ENCODE measurements around the gene VAMP3. TPM values are rescaled to one million over a fixed set of nuclear protein-coding genes. Genes with fewer than 3 reads are reported as not detected.

VAMP3 gene
- total and polyA plus RNA-seq, 4 donors = 17.4 to 38.4 (median 25.9) TPM

DNA sequence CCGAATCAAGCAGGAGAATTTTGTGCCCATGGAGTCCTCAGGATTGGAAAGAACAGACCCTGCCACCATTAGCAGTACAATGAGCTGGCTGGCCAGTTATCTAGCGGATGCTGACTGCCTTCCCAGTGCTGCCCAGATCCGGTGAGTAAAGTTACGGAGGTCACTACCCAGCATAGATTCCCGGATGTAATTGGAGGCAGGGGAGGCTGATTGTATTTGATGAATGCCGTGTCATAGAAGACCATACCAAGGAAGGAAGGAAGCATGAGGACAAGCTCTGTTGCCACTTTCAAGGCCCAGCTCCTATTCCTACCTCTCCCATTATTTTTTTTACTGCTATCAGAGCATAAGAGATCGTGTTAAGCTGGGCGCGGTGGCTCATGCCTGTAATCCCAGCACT lies 26.2 kb upstream of the VAMP3 start:
- H3K36me3 ChIP-seq (ENCODE audit: control insufficient read depth in 4 of 4, insufficient read depth in 3 of 4, low read depth in 1 of 4, low read length in 3 of 4) = no peaks in the 10 kb centered on the region
- H3K9ac ChIP-seq (ENCODE audit: low read depth in 1 of 2, low read length in 2 of 2) = no peak overlapping the region
- 88% methylated on average over 9 of the region's 9 CpGs for WGBS
- DNase-seq (ENCODE audit: low spot score) = no peak
- no peaks in the 10 kb centered on the region for H3K4me1 ChIP-seq (ENCODE audit: control insufficient read depth in 4 of 4, insufficient read depth in 4 of 4, low read length in 3 of 4)
- H3K27me3 ChIP-seq (ENCODE audit: control insufficient read depth in 4 of 4, insufficient read depth in 4 of 4, low read length in 3 of 4) = no peaks in the 10 kb centered on the region
- no peaks in the 10 kb centered on the region for H3K9me3 ChIP-seq (ENCODE audit: control insufficient read depth in 4 of 4, low read length in 3 of 4)
- H3K27ac ChIP-seq (ENCODE audit: low read depth in 1 of 2, low read length in 2 of 2) = no peak overlapping the region
- no peak overlapping the region for H3K4me3 ChIP-seq (ENCODE audit: low read depth in 1 of 3, low read length in 3 of 3)
- TF ChIP-seq NR2F2 (IDR thresholded peaks at IDR 0.05) (peak; percentile 50), CTCF (IDR thresholded peaks at IDR 0.05; ENCODE audit: low read depth, low read length, missing input control) (no peak), JUND (IDR thresholded peaks at IDR 0.05) (no peak), MAX (IDR thresholded peaks at IDR 0.05) (no peak), RAD21 (IDR thresholded peaks at IDR 0.05) (no peak), SP1 (IDR thresholded peaks at IDR 0.05) (no peak)

GRCh38 chr1:7745783-7746182 lies 25.3 kb upstream of the VAMP3 start:
- 91% methylated on average over 10 of the region's 10 CpGs for WGBS
- H3K36me3 ChIP-seq (ENCODE audit: control insufficient read depth in 4 of 4, insufficient read depth in 3 of 4, low read depth in 1 of 4, low read length in 3 of 4) = no peaks in the 10 kb centered on the region
- H3K27ac ChIP-seq (ENCODE audit: low read depth in 1 of 2, low read length in 2 of 2) = no peak overlapping the region
- no peaks in the 10 kb centered on the region for H3K9me3 ChIP-seq (ENCODE audit: control insufficient read depth in 4 of 4, low read length in 3 of 4)
- no peak overlapping the region for H3K9ac ChIP-seq (ENCODE audit: low read depth in 1 of 2, low read length in 2 of 2)
- H3K4me1 ChIP-seq (ENCODE audit: control insufficient read depth in 4 of 4, insufficient read depth in 4 of 4, low read length in 3 of 4) = no peaks in the 10 kb centered on the region
- no peaks in the 10 kb centered on the region for H3K27me3 ChIP-seq (ENCODE audit: control insufficient read depth in 4 of 4, insufficient read depth in 4 of 4, low read length in 3 of 4)
- no peak for DNase-seq (ENCODE audit: low spot score)
- TF ChIP-seq TAF1 (conservative IDR thresholded peaks at IDR 0.05) (no peak), HNF4A (conservative IDR thresholded peaks at IDR 0.05) (no peak), RAD21 (IDR thresholded peaks at IDR 0.05) (no peak), CTCF (IDR thresholded peaks at IDR 0.05; ENCODE audit: low read depth, low read length, missing input control) (no peak), SP1 (IDR thresholded peaks at IDR 0.05) (no peak), FOXA1 (IDR thresholded peaks at IDR 0.05) (no peak), REST (IDR thresholded peaks at IDR 0.05) (no peak), GABPA (IDR thresholded peaks at IDR 0.05 in 1 of 2, conservative IDR thresholded peaks at IDR 0.05 in 1 of 2) (no peak), HNF4G (IDR thresholded peaks at IDR 0.05) (no peak), RXRA (IDR thresholded peaks at IDR 0.05) (no peak)
- TF ChIP-seq, protein P1, sequence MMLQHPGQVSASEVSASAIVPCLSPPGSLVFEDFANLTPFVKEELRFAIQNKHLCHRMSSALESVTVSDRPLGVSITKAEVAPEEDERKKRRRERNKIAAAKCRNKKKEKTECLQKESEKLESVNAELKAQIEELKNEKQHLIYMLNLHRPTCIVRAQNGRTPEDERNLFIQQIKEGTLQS (IDR thresholded peaks at IDR 0.05) = no peak
- H3K4me3 ChIP-seq (ENCODE audit: low read depth in 1 of 3, low read length in 3 of 3) = no peak overlapping the region

Measured in liver (tissue), 9 donors.